HG03135 (cell line): ENCODE results near the gene TAGLN2.
A peak's percentile ranks its signal among the peaks of the same experiment; 100 is the strongest.

Experiments used
- ATAC-seq: cut with Tn5 transposase; IDR thresholded peaks from one replicate; pipeline ENCODE4 v1.9.1; 2021; ENCODE audit warnings: mild to moderate bottlenecking, moderate library complexity; ENCODE audit not compliant: unreplicated experiment

Gene TAGLN2

DNA sequence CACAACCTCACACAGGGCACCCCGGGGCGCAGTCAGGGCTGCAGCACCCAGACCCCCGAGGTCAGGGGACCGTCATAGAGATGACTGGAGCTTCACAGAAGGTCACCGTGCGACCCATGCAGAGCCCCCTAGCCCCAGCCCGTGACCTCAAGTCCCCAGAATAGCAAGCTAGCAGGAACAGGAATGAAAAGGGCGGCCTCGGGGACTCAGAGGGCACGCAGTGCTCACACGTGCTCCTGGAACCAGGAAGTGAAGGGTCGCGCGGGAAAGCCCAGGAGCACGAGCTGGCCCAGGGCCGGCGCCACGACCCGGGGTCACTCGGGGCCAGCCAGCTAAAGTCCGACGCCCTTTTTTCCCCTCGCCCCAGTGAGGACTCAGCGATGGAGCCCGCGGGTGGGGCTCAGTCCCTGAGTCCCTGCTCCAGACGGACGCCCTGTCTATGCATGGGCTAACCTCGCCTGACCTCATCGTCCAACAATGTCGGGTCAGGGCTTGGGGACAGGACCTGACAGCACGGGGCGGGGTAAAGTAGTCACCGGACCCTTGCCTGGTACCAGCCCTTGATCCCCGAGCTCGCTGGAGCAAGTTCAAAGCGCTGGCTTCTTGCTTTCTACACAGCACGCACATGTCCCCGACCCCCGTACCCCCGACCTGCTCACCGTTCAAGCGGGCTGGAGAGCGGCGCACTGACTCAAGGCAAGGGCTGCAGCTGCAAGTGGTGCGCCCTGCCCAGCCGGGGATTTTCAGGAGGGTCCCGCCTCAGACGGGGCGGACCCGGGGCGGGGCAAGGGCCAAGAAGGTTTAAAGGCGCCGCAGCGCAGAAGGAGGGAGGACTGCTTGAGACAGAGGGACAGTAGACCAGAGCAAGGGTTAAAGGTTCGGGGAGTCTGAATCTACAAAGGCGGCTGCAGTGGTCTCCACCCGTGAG, at the start of gene TAGLN2:
Gene TAGLN2, minus strand, starts transcription at position 717 of the 928 bp plus-strand sequence. CDS start 4,998 bp downstream, outside the sequence.
- ATAC-seq: peak; percentile 50

DNA sequence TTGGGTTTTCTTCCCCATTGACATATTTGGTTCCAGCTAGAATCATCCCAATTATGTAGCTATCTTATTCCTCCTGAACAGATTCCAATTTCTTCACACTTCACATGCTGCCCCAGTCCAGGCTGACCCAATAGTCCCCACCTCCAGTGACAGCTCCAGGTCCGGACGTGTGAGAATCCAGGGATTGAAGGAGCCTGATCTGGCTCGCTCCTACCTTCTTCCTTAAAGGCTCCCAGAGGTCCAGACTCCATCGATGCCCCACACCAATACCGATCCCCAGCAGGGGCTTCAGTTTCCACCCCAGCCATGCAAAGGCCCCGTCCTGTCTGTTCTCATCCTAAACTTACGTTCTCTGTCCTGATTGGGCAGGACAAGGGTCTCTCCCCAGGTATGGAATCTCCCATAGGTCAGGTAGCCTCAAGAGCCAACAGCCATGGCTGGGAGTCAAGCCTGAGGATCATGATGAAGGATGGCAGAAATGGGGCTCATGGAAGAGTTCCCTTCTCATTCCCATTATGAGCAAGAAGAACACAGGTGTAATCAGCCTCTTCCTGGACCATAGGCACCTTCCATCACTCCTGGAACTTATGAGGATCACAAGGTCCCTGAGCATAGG, 49.2 kb upstream of the TAGLN2 start:
- ATAC-seq: no peak

DNA sequence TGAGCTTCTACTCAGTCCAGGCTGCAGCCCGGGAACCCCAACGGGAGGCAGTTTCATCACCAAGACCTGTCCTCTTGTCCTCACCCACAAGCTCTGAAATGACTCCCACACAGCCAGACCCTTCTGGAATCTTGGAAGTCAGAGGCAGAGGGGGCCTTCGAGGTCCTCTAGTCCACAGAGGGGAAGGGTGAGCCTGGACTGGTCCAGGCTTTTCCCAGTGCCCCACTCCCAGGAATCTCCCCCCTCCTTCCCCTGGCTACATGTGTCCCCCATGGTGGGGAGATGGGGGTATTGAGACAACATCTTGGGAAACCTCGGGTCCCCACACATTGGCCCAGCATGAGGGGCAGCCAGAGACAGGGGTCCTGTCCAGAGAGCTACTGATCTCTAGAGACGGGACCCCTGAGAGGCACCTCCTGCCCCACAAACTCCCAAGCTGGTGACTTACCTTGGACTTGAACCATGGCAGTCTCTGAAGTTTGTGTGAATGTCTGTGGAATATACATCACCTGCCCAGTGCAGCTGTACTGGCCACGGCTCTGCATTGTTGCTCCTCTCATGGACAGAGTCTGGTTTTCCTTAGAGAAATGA, 48.1 kb upstream of the TAGLN2 start:
- no peak for ATAC-seq

DNA sequence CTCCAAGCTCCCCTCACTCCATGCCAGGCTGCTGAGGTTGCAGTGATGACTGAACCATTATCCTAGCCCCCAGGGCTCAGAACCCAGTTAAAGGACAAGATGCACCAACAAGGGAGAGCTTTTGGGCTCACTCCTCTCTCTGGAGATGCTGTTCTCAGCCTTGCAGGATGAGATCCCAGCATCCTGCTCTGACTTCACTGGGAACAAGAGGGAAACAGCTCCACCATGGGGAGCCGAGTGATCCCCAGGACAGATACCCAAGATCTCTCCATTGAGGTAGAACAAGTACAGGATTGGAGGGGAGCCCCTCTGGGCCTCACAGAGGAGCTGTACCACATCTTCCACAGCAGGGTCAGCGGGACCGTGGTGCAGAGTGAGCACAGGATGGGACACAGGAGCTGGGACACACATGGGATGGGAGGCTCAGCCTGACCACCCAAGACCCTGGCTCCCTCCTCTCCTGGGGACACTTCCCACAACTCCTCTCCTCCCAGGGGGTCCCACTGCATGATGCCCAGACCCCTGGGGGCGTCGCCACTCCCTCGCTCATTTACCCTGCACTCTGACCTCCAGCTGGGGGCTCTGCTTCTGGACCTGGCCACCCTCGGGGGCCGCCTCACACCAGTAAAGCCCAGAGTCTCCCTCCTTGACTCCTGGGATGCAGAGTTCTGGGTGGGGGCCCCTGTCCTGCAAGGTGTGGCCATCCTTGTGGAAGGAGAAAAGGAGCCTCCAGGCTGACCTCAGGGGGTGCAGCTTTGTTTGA, 47.3 kb upstream of the TAGLN2 start:
- no peak for ATAC-seq

DNA sequence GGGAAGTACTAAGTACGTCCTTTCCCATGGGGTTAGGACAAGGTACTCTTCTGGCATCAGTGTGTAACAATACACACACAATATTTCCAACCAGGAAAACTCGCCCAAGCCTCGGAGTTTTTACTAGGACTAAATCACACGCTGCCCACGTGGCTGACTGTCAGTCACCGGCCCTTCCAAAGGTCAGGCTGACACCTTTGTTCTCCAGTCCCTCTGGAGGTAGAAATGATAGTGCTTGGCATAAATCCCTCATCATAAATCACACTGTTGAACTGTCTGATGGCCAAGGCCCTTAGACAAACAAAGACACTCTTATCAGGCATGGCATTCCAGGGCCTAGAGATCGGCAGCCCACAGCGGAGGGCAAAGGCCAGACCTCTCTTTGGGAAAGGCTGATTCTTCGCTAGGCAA, 45.6 kb upstream of the TAGLN2 start:
- no peak for ATAC-seq

DNA sequence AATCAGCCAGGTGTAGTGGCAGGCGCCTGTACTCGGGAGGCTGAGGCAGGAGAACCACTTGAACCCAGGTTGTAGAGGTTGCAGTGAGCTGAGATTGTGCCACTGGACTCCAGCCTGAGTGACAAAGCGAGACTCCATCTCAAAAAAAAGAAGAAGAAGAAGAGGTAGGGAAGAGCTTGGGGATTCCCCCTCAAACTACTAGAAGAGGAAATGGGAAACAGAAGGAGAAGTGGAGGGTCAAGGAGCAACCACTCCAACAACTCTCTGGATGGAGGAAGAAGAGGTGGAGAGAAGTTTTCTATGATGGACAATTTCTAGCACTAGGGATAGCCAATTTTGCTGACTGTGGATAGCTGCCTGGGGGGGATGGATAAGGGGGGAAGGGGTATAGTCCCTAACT, 43.6 kb upstream of the TAGLN2 start:
- no peak for ATAC-seq

DNA sequence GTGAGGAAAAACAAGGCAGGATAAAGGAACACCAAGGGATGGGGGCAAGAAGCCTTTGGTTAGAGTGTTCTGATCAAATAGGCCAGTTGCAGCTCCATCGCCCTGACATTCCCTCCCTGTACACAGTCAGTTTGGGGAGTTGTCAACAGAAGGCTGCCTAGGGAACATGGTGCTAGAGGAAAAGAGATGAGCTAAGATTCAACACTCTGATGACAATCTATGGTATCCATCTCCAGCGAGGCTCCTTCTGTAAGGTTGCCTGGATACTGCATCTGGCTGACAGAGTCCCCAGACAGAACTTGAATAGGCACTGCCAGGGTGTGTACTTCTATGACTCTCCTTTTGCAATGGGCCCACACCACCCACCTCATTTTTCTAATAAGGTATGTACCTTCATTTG, 40.0 kb upstream of the TAGLN2 start:
- no peak for ATAC-seq

DNA sequence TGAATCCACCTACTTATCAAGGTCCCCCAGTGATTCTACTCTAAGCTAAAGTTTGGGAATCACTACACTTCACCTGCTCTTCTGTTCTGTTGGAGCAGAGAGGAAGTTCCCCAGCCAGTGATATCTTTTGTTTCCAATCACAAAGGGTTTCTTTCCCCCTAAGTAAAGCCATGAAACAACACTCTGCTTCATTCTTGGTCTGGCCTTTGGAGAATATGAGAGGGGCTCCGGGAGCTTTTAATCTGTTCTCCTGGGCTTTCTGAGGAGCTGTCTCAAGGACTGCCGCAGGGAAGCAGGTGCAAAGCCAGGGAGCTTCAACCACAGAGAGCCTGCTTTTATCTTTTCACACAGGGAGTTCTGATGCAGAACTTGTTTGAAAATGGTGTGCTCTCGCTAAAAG, 38.8 kb upstream of the TAGLN2 start:
- no peak for ATAC-seq

DNA sequence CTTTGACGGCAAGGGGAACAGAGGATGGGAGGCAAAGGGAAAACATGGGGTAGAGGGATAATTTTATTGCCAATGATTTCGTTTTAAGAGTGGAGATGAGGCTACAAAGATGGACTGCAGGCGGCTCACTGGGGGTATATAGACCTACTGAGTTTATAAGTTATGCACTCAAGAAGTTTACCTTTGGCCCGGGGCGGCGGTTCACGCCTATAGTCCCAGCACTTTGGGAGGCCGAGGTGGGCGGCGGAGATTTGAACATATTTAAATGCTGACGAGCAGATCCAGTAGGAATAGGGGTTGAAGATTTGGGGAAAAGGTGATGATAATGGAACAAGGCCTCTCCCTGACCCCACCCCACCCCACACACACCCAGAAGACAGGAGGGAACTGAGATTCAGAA, 36.9 kb upstream of the TAGLN2 start:
- ATAC-seq: no peak

DNA sequence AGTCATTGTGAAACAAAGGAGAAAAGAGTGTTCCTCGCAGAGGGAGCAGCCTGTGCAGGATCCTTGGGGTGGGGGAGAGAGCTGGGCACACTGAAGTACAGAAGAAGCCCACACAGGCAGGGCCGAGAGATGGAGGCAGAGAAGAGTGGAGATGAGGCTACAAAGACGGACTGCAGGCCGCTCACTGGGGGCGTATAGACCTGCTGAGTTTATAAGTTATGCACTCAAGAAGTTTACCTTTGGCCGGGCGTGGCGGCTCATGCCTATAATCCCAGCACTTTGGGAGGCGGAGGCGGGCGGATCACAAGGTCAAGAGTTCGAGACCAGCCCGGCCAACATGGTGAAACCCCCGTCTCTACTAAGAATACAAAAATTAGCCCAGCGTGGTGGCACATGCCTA, 36.3 kb upstream of the TAGLN2 start:
- no peak for ATAC-seq

DNA sequence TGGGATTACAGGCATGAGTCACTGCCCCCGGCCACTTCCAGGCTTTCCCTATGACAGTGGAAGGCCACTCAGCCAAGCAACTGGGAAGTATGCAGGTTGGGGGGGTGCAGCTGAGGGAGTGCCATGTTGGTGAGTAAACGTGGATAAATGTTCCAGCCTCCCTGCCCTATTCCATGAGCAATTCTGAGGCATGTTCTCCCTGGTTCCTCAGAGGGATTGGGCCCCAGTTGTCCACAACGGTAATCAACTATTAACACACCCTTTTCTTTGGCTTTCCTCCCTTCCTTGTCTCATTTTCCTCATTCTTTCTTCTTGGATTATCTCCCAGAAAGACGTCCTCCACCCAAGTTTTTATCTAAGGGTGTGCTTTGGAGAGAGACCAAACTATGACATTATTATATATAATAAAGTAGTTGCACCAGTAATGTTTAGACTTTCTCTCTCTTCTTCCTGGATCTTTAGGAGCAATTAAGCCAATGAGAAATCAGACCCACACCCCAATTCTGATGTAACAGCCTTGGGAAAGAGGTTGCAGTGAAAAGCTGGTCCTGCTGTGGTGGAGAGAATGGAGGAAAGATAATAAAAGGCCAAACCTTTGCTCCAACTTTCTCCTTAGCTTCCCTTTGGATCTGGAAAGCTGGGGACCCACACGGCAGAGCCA, 35.5 kb upstream of the TAGLN2 start:
- ATAC-seq: no peak

DNA sequence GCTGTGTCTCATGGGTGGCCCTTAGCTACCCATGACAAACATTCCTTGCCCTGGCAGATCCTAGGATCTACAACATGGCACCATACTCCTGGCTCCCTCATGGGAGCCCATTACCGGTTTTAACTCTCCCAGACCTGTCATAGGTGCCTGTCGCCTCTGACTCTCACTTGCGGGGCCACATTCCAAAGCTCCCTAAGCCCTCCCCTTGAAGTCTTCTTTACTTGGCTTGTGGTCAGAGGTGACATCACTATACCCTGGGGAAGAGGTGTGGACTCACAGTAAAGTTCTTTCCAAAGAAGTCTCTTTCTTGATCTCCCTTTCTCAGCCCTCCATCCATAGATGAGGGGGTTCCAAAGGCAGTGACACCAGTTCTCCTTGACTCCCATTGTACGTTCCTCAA, 34.1 kb upstream of the TAGLN2 start:
- ATAC-seq: no peak

DNA sequence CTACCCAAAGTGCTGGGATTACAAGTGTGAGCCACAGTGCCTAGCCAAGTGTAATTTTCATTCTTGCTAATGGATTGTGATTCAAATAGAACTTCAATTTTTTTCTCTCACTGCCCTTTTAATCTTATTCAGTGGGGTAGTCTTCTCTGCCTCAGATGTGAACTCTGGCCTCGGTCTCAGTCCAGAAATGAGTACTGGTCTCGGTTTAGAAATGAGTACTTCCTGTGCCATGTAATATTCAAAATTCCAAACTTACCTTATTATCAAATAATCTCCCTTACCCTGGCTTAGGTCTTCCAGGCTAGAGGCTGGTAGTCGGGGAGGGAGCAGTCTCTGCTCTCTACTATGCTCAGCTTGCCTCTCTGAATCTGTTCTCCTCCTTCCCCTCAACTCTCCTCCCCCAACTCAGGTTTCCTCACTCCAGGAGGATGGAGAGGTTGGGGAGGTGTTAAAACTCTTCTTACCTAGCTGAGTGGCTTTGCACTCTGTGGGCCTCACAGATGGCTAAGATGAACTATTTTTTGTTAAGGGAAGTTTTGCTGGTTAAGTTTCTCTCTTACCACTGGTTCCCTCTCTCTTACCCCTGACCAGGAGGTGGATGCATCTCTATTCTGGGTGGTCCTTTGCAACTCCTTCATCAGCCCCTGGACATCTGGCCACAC, 33.5 kb upstream of the TAGLN2 start:
- no peak for ATAC-seq

DNA sequence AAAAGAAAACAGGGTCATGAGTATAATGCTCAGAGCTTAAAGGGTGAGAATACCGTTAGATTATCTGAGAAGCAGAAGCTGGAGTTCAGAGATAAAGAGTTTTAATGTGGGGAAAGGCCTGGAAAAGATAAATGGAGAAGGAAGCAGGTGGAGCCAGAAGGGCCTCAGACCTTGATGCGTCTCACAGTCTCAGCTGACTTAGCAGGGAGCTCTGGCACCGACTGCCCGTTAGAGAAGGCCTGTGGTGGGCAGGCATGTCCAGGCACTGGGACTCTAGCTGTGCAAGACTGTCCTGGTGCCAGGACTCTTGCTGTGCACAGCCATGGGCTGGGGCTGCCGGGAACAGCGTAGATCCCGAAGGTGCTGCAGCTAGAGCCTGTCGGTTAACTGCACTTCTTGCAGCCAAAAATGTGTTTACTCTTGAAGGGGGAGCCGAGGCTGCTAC, 32.5 kb upstream of the TAGLN2 start:
- ATAC-seq: no peak

DNA sequence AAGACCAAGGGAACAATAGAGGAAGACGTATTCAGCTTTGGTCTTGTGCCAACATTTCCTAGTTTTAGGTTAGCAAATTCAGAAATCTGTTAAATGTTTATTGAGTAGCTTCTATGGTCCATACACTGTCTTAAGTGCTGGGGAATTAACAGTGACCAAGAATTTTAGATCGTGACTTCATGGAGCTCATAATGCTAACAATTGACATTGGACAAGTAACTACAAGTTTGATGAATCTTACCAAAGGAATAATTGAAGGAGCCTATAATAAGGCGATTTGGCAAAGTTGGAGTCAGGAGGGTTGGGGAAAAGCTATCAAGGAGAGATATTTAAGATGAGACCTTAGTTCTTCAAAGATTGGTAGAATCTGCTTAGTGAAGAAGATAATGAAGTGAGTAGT, 30.1 kb upstream of the TAGLN2 start:
- ATAC-seq: no peak

DNA sequence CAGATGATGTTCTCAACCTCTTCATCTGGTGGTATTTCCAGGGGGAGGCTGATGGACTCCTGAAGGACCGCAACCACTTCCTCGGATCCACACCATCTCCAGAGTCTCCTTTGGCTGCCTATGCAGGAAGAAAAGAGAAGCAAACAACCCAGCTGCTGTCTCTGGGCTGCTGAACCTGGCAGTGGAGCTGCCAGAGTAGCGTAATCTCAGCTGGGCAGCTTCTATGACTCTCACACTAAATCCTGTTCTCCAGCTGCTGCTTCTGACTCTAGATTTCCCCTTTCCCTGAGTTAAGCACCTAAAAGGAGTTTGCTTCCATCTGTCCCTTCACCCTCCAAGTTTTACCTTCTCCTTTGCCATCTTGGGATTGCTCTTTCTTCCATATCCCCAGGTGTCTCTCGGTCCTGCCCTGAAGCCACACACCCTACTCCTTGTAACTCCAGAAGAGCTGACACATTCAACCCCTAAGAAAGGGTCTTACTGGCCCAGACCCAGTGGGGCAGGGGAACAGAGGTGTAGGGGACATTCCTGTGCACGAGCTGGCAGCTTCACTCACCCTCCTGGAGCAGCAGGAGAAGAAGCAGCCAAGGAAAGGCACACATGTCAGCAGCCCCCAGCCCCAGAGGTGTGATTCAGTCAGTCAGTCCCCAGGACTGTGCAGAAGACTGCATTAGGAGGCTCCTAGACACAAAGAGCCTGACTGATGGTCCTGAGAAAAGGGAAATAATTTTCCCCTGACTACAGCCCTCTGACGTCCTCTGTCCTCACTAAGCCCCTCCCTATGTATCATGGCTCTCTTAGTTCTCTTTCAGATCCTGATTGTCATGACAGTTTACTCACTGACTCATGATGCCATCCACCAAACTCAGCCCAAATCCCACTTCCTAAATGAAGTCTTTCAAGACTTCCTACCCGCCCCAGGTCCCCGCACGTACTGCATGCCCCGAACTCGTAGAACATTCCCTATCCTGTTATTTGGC, 28.5 kb upstream of the TAGLN2 start, which contains the start of gene SLAMF9:
Gene SLAMF9, minus strand, starts transcription at position 702 of the 980 bp plus-strand sequence. Its CDS starts 100 bp downstream, at position 602.
- no peak for ATAC-seq

DNA sequence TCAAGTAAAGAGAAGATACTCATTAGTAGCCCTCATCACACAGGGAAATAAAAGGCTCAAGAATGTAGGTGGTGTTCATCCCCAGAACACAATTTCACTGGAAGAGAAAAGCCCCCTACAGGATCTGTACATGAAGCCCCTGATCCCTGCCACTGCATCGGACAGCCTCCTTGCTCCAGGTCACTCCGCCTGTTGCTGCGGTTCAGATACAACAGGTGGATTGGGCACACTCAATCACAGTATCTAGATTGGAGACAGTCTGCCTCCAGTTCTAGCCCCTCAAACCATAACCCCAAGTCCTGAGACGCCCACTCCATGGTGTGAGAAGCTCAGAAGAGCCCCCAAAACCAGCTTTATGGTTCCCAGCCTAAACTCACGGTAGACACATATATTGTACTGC, 27.6 kb upstream of the TAGLN2 start:
- ATAC-seq: no peak

DNA sequence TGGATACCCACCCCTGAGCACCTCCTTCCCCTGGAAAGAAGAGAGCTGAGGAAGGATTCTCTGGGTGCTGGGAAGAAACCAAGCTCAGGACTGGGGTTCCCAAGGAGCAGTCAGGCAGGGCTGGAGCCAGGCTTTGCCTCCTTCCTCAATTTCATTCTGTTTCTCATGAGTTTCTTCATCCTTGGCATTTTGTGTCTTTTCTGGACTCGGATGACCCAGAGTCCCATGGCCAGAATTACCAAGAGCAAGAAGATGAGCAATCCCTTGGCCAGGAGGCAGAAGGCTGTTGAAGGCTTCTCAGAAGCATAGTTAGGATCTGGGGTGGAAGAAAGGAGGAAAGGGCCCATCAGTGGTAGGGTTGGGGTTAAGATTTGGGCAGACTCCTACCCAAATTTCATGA, 26.2 kb upstream of the TAGLN2 start:
- no peak for ATAC-seq

DNA sequence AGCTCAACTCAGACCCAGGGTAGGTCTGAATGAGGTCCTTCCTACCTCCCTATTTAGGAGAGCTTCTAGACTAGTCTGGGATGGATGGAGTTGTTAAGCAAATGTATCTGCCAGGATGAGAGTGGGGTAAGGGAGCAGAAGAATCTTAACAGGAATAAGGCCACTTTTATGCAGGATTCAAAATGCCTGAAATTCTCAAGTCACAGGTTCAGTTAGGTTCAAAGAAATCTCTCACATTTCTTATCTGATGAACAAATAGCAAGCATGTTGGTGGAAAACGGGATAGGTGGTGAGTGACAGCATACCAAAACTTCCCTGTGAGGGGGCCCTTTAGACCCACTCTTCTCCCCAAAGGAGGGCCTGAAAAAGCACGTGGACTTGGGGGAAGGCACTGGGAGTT, 25.7 kb upstream of the TAGLN2 start:
- no peak for ATAC-seq
